Suprapubic skin (tissue), 4 donors: ENCODE results near the gene PRKG2.

Source experiments
- POLR2A ChIP-seq, 2 donors: fragments of 450-650 bp; IDR thresholded peaks; one replicate each; pipeline ENCODE4 v1.6.1; 2017; ENCODE audit warnings: antibody characterized with exemption in 2 of 2, mild to moderate bottlenecking in 2 of 2, moderate library complexity in 2 of 2
- POLR2AphosphoS5 ChIP-seq, 3 donors: sonication (generic); formaldehyde crosslinking; IDR thresholded peaks; one replicate each; pipeline ENCODE4 v1.6.1; 2017; ENCODE audit warnings: antibody characterized with exemption in 3 of 3
- TF ChIP-seq, protein P1 (sequence below), 2 donors: fragments of 200-600 bp in 1 of 2; fragments of 450-650 bp in 1 of 2; sonication (generic) in 1 of 2; IDR thresholded peaks; one replicate each; pipeline ENCODE4 v1.5.1; 2016 to 2019; ENCODE audit warnings: antibody characterized with exemption in 2 of 2, mild to moderate bottlenecking in 1 of 2, moderate library complexity in 1 of 2

DNA sequence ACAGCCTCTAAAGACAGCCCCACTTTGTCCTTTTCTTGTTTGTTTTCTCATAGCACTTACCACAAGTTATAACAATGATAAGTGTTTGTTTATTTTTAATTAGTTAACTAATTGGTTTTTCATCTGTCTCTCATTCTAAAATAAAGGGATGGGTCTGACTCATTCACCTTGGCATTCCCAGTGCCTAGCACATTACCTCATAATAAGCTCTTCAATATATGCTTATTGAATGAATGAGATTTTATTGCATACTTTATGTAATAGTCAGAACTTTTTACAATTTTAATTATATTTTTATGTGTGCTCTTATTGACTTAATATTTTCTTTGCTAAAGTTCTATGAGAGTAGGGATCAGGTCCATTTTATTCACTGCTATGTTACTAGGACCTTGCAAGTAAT, 22.8 kb upstream of the PRKG2 start:
- TF ChIP-seq, protein P1, sequence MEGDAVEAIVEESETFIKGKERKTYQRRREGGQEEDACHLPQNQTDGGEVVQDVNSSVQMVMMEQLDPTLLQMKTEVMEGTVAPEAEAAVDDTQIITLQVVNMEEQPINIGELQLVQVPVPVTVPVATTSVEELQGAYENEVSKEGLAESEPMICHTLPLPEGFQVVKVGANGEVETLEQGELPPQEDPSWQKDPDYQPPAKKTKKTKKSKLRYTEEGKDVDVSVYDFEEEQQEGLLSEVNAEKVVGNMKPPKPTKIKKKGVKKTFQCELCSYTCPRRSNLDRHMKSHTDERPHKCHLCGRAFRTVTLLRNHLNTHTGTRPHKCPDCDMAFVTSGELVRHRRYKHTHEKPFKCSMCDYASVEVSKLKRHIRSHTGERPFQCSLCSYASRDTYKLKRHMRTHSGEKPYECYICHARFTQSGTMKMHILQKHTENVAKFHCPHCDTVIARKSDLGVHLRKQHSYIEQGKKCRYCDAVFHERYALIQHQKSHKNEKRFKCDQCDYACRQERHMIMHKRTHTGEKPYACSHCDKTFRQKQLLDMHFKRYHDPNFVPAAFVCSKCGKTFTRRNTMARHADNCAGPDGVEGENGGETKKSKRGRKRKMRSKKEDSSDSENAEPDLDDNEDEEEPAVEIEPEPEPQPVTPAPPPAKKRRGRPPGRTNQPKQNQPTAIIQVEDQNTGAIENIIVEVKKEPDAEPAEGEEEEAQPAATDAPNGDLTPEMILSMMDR (IDR thresholded peaks at IDR 0.05): no peak
- no peak for TF ChIP-seq POLR2A (IDR thresholded peaks at IDR 0.05)
- TF ChIP-seq POLR2AphosphoS5 (IDR thresholded peaks at IDR 0.05): no peak
